Loucy (cell line): ENCODE results near the gene DMAP1.

Source experiments
- H2AFZ ChIP-seq: fragments of 200-600 bp; sonication (generic); 2 replicates; pipeline ENCODE4 v1.6.0; 2016; ENCODE audit warnings: antibody characterized with exemption, mild to moderate bottlenecking, low read length, moderate library complexity
- H3F3A ChIP-seq: fragments of 200-600 bp; 2 replicates; pipeline ENCODE4 v1.6.0; 2016; ENCODE audit warnings: antibody characterized with exemption, low read depth, mild to moderate bottlenecking
- H3K27me3 ChIP-seq: fragments of 200-600 bp; sonication (generic); 2 replicates; pipeline ENCODE4 v1.6.1; 2014; ENCODE audit warnings: low read length, mild to moderate bottlenecking; ENCODE audit not compliant: insufficient read depth, poor library complexity, severe bottlenecking
- H3K36me3 ChIP-seq: fragments of 200-600 bp; sonication (generic); 2 replicates; pipeline ENCODE4 v1.6.1; 2016; ENCODE audit warnings: low read length; ENCODE audit not compliant: insufficient read depth
- H3K4me1 ChIP-seq: fragments of 200-600 bp; sonication (generic); 2 replicates; pipeline ENCODE4 v1.5.1; 2014; ENCODE audit warnings: low read length, mild to moderate bottlenecking; ENCODE audit not compliant: insufficient read depth, poor library complexity, severe bottlenecking
- H3K4me2 ChIP-seq: fragments of 200-600 bp; sonication (generic); 2 replicates; pipeline ENCODE4 v1.6.0; 2014; ENCODE audit warnings: antibody characterized with exemption, low read length, low read depth, mild to moderate bottlenecking; ENCODE audit not compliant: poor library complexity, severe bottlenecking
- H3K4me3 ChIP-seq: fragments of 200-600 bp; sonication (generic); 2 replicates; pipeline ENCODE4 v1.5.1; 2014; ENCODE audit warnings: low read length, mild to moderate bottlenecking, mixed read lengths; ENCODE audit not compliant: poor library complexity, severe bottlenecking
- H3K79me2 ChIP-seq: fragments of 200-600 bp; sonication (generic); 2 replicates; pipeline ENCODE4 v1.6.1; 2014; ENCODE audit warnings: low read length; ENCODE audit not compliant: insufficient read depth
- H3K9ac ChIP-seq: fragments of 200-600 bp; sonication (generic); 2 replicates; pipeline ENCODE4 v1.6.0; 2014; ENCODE audit warnings: mild to moderate bottlenecking, low read depth, low read length, moderate library complexity; ENCODE audit not compliant: poor library complexity, severe bottlenecking
- H3K9me2 ChIP-seq: fragments of 200-600 bp; sonication (generic); replicated peaks from 2 replicates; pipeline ENCODE4 v1.6.1; 2016; ENCODE audit warnings: low read depth, low read length, mixed read lengths
- H3K9me3 ChIP-seq: fragments of 200-600 bp; sonication (generic); 2 replicates; pipeline ENCODE4 v1.6.1; 2014; ENCODE audit warnings: mild to moderate bottlenecking, antibody characterized with exemption, low read length, low read depth; ENCODE audit not compliant: insufficient read depth
- H4K20me1 ChIP-seq: fragments of 200-600 bp; sonication (generic); 2 replicates; pipeline ENCODE4 v1.6.0; 2014; ENCODE audit warnings: antibody characterized with exemption, low read length, mild to moderate bottlenecking; ENCODE audit not compliant: insufficient read depth, poor library complexity, severe bottlenecking
- CTCF ChIP-seq: fragments of 200-600 bp; sonication (generic); conservative IDR thresholded peaks from 2 replicates; pipeline ENCODE4 v1.5.1; 2014; ENCODE audit warnings: mild to moderate bottlenecking, antibody characterized with exemption, low read length
- EZH2phosphoT487 ChIP-seq: fragments of 200-600 bp; IDR thresholded peaks from 2 replicates; pipeline ENCODE4 v1.6.1; 2018; ENCODE audit warnings: antibody characterized with exemption, mild to moderate bottlenecking, moderate library complexity, borderline replicate concordance

DMAP1 gene

GRCh38 chr1:44218503-44219300, 5.4 kb downstream of the DMAP1 start:
- Histone ChIP-seq H2AFZ (no peak overlapping the region), H3K4me3 (no peak overlapping the region), H3K27me3 (no peaks in the 10 kb centered on the region), H3K9me3 (no peaks in the 10 kb centered on the region), H3K4me1 (peaks cover 10% of the 10 kb centered on the region), H3K4me2 (no peak overlapping the region), H3K9ac (no peak overlapping the region), H3K36me3 (peaks cover 47% of the 10 kb centered on the region; the same call in 1 of the 2 replicates), H3K79me2 (peaks cover 15% of the 10 kb centered on the region), H3F3A (no peaks in the 10 kb centered on the region), H4K20me1 (peaks cover 3% of the 10 kb centered on the region), H3K9me2 (no peaks in the 10 kb centered on the region)
- TF ChIP-seq EZH2phosphoT487 (no peak), CTCF (no peak)

- Histone ChIP-seq H4K20me1 (no peaks in the 10 kb centered on the region), H2AFZ (no peak overlapping the region), H3K79me2 (peaks cover 10% of the 10 kb centered on the region; the same call in 1 of the 2 replicates), H3K4me1 (peaks cover 5% of the 10 kb centered on the region), H3K9me3 (no peaks in the 10 kb centered on the region), H3K36me3 (peaks cover 47% of the 10 kb centered on the region; the same call in 1 of the 2 replicates), H3K4me2 (no peak overlapping the region), H3K4me3 (no peak overlapping the region), H3K27me3 (no peaks in the 10 kb centered on the region), H3F3A (no peaks in the 10 kb centered on the region), H3K9me2 (no peaks in the 10 kb centered on the region), H3K9ac (no peak overlapping the region)
- TF ChIP-seq EZH2phosphoT487 (no peak), CTCF (no peak)
Observed at GRCh38 chr1:44219301-44219626, 6.0 kb downstream of the DMAP1 start.

- Histone ChIP-seq H3K36me3 (peaks cover 47% of the 10 kb centered on the region; the same call in 1 of the 2 replicates), H3K9me2 (no peaks in the 10 kb centered on the region), H3K27me3 (no peaks in the 10 kb centered on the region), H3K9me3 (no peaks in the 10 kb centered on the region), H4K20me1 (no peaks in the 10 kb centered on the region), H3F3A (no peaks in the 10 kb centered on the region), H3K9ac (no peak overlapping the region), H3K4me3 (no peak overlapping the region), H3K4me2 (no peak overlapping the region), H3K79me2 (0 out of 2 replicates have a peak, but pooled peaks cover under 1% of the 10 kb centered on the region), H2AFZ (no peak overlapping the region), H3K4me1 (no peaks in the 10 kb centered on the region)
- TF ChIP-seq EZH2phosphoT487 (no peak), CTCF (no peak)
Observed at GRCh38 chr1:44220001-44220751, 6.9 kb downstream of the DMAP1 start.
